ENCODE results near the gene PTPRF.

DNA sequence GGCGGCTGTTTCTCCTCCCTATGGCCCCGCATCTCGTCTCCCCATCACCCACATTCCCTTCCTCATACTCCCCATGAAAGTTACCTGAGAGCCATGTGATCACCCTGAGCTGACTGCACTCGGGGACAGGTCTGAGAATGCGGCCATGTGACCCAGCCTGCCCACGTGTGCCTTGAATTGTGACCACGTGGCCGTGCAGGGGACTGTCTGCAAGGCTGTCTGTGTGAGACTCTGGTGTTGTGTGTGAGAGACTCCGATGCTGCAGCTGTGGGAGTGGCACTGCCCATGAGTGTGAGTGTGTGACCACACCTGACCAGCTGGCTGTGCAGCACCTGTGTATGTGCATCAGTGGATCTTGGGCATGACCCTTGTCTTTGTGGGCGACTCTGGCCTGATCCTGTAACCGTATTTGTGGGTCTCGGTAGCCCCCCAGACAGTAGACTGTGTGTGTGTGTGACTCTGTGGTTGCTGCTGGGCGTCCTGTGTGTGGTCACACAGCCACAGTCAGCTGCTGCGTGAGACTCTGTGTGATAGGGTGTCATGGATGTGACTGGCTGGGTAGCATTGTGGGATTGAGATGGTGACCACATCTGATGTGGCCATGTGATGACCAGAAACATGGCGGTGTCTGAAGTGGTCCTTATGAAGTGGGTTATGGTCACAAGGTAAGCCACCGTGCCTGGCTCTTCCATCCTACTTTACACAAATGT is 62.4 kb downstream of the PTPRF start:
- TF ChIP-seq, protein P1, sequence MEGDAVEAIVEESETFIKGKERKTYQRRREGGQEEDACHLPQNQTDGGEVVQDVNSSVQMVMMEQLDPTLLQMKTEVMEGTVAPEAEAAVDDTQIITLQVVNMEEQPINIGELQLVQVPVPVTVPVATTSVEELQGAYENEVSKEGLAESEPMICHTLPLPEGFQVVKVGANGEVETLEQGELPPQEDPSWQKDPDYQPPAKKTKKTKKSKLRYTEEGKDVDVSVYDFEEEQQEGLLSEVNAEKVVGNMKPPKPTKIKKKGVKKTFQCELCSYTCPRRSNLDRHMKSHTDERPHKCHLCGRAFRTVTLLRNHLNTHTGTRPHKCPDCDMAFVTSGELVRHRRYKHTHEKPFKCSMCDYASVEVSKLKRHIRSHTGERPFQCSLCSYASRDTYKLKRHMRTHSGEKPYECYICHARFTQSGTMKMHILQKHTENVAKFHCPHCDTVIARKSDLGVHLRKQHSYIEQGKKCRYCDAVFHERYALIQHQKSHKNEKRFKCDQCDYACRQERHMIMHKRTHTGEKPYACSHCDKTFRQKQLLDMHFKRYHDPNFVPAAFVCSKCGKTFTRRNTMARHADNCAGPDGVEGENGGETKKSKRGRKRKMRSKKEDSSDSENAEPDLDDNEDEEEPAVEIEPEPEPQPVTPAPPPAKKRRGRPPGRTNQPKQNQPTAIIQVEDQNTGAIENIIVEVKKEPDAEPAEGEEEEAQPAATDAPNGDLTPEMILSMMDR (IDR thresholded peaks at IDR 0.05) = no peak
- TF ChIP-seq EZH2 (IDR thresholded peaks at IDR 0.05) = no peak
